Stimulated activated CD8-positive, alpha-beta memory T cell treated with anti-CD3 and anti-CD28 coated beads, Interleukin-12 subunit alpha, Interleukin-12 subunit beta, amount 100 ng/mL, for 4 hours (primary cell): ENCODE measurements around the gene EBF4.

Source experiments
- DNase-seq: peaks from one replicate; pipeline ENCODE4 v3.0.0-alpha.2; 2020; ENCODE audit warnings: low read depth

Gene EBF4

GRCh38 chr20:2700913-2701620, 8.5 kb downstream of the EBF4 start:
- no peak for DNase-seq

GRCh38 chr20:2701671-2702081, 9.1 kb downstream of the EBF4 start:
- no peak for DNase-seq

GRCh38 chr20:2703716-2704475, 11.3 kb downstream of the EBF4 start:
- DNase-seq, result no peak

- no peak for DNase-seq
Observed at GRCh38 chr20:2705931-2706645, 13.5 kb downstream of the EBF4 start.

GRCh38 chr20:2706688-2707352, 14.2 kb downstream of the EBF4 start:
- DNase-seq, result no peak

- DNase-seq, result no peak
Observed at GRCh38 chr20:2707353-2708072, 14.9 kb downstream of the EBF4 start.

- no peak for DNase-seq
Observed at GRCh38 chr20:2708073-2708415, 15.5 kb downstream of the EBF4 start.

- DNase-seq, result no peak
Observed at GRCh38 chr20:2708665-2709064, 16.1 kb downstream of the EBF4 start.

- DNase-seq, result no peak
Observed at GRCh38 chr20:2709205-2709981, 16.8 kb downstream of the EBF4 start.

GRCh38 chr20:2713285-2713684, 20.7 kb downstream of the EBF4 start:
- no peak for DNase-seq

- no peak for DNase-seq
Observed at GRCh38 chr20:2729251-2729713, 36.7 kb downstream of the EBF4 start.

- no peak for DNase-seq
Observed at GRCh38 chr20:2729791-2730190, 37.2 kb downstream of the EBF4 start.

- no peak for DNase-seq
Observed at GRCh38 chr20:2734899-2735298, 42.3 kb downstream of the EBF4 start.

GRCh38 chr20:2736441-2736840, 43.9 kb downstream of the EBF4 start:
- DNase-seq, result no peak

GRCh38 chr20:2738331-2739041, 45.9 kb downstream of the EBF4 start:
- DNase-seq, result no peak

- no peak for DNase-seq
Observed at GRCh38 chr20:2739042-2739398, 46.4 kb downstream of the EBF4 start.

GRCh38 chr20:2740702-2741101, 48.1 kb downstream of the EBF4 start:
- DNase-seq, result no peak

- DNase-seq, result no peak
Observed at GRCh38 chr20:2741463-2741862, 48.9 kb downstream of the EBF4 start.

GRCh38 chr20:2741881-2742280, 49.3 kb downstream of the EBF4 start:
- DNase-seq, result no peak

- DNase-seq, result no peak
Observed at GRCh38 chr20:2742431-2742830, 49.9 kb downstream of the EBF4 start.
